Endothelial cell of umbilical vein (primary cell): ENCODE data around the gene RNF224. TPM values are rescaled to one million over a fixed set of nuclear protein-coding genes. Genes with fewer than 3 reads are reported as not detected.

Experiments
- BruUV-seq: library from RNA; stranded (reverse); fragments of 400-500 nt; replicated peaks from 2 replicates; lab custom pipeline; 2021; lab: Mats Ljungman, UMichigan
- CTCF ChIA-PET: fragments of 300-600, 350-600 bp; sonication (Branson Sonifier 250); formaldehyde crosslinking; loops from one replicate; lab custom pipeline; 2021; ENCODE audit warnings: antibody characterized with exemption, inconsistent platforms; lab: Charles Lee
- POLR2A ChIA-PET: fragments of 300-600, 350-600 bp; sonication (Branson Sonifier 250); formaldehyde crosslinking; loops from one replicate; lab custom pipeline; 2021; ENCODE audit warnings: antibody characterized with exemption, inconsistent platforms; lab: Charles Lee
- DNase-seq: peaks from one replicate; pipeline ENCODE4 v3.0.0-alpha.2; 2011; ENCODE audit warnings: low read depth, low spot score
- FAIRE-seq: peaks from 2 replicates; lab custom pipeline; 2011; peaks lifted over from hg19 to GRCh38; lab: Jason Lieb, UNC
- H2AFZ ChIP-seq: 2 replicates; pipeline ENCODE4 v1.6.0; 2012; ENCODE audit warnings: low read depth, low read length, control low read depth, inconsistent platforms
- H3K27ac ChIP-seq: 2 replicates; pipeline ENCODE4 v1.5.1; 2011; ENCODE audit warnings: low read depth, mild to moderate bottlenecking, control low read depth, low read length, moderate library complexity; ENCODE audit not compliant: insufficient read depth
- H3K27me3 ChIP-seq, 2 experiments: 2 replicates each; pipeline versions ENCODE4 v1.6.0 to v1.6.1; 2011; ENCODE audit warnings: low read length in 2 of 2, mixed read lengths in 1 of 2; ENCODE audit not compliant: control insufficient read depth in 2 of 2, insufficient read depth in 2 of 2
- H3K36me3 ChIP-seq, 2 experiments: 2 replicates in 1 of 2; 3 replicates in 1 of 2; pipeline ENCODE4 v1.5.1; 2011; ENCODE audit warnings: low read length in 2 of 2, mild to moderate bottlenecking in 1 of 2, moderate library complexity in 1 of 2; ENCODE audit not compliant: control insufficient read depth in 2 of 2, insufficient read depth in 2 of 2; ENCODE audit errors: extremely low read depth in 1 of 2
- H3K4me1 ChIP-seq: 3 replicates; pipeline ENCODE4 v1.5.1; 2011; ENCODE audit warnings: mild to moderate bottlenecking, low read length; ENCODE audit not compliant: control insufficient read depth, insufficient read depth; ENCODE audit errors: extremely low read depth
- H3K4me2 ChIP-seq: 2 replicates; pipeline ENCODE4 v1.6.1; 2011; ENCODE audit warnings: low read length, control low read depth, mixed read lengths; ENCODE audit not compliant: insufficient read depth
- H3K4me3 ChIP-seq, 3 experiments: fragments of 200-600 bp in 1 of 3; sonication (generic), shearing (Covaris generic) in 1 of 3; replicated peaks in 1 of 3; 2 replicates each; pipeline ENCODE4 v1.5.1; 2011 to 2016; ENCODE audit warnings: control low read depth in 3 of 3, low read length in 3 of 3, mild to moderate bottlenecking in 2 of 3, inconsistent platforms in 1 of 3, low read depth in 1 of 3, moderate library complexity in 1 of 3; ENCODE audit not compliant: insufficient read depth in 1 of 3
- H3K79me2 ChIP-seq: 2 replicates; pipeline ENCODE4 v1.6.0; 2012; ENCODE audit warnings: low read length, inconsistent platforms; ENCODE audit not compliant: control insufficient read depth, insufficient read depth
- H3K9ac ChIP-seq: replicated peaks from 2 replicates; pipeline ENCODE3; 2011; ENCODE audit warnings: low read length, control low read depth; ENCODE audit not compliant: insufficient read depth; ENCODE audit errors: extremely low read depth
- H3K9me1 ChIP-seq: replicated peaks from 3 replicates; pipeline ENCODE4 v1.6.0; 2011; ENCODE audit warnings: mild to moderate bottlenecking, low read length; ENCODE audit not compliant: control insufficient read depth, insufficient read depth; ENCODE audit errors: extremely low read depth
- H3K9me3 ChIP-seq: replicated peaks from 2 replicates; pipeline ENCODE4 v1.5.1; 2012; ENCODE audit warnings: low read length, inconsistent platforms; ENCODE audit not compliant: control insufficient read depth, insufficient read depth
- H4K20me1 ChIP-seq: replicated peaks from 2 replicates; pipeline ENCODE3; 2011; ENCODE audit warnings: mild to moderate bottlenecking, low read length; ENCODE audit not compliant: control insufficient read depth, insufficient read depth; ENCODE audit errors: extremely low read depth
- CTCF ChIP-seq, 2 donors: IDR thresholded peaks; 1 replicate in 1 of 2; 2 replicates in 1 of 2; pipeline ENCODE4 v1.5.1; 2011; ENCODE audit warnings: low read length in 2 of 2, mild to moderate bottlenecking in 2 of 2, moderate library complexity in 2 of 2, control low read depth in 1 of 2, inconsistent platforms in 1 of 2, low read depth in 1 of 2; ENCODE audit not compliant: insufficient read depth in 1 of 2; ENCODE audit errors: extremely low read depth in 1 of 2
- EZH2 ChIP-seq: IDR thresholded peaks from 2 replicates; pipeline ENCODE4 v1.6.1; 2012; ENCODE audit warnings: borderline replicate concordance, low read depth, mild to moderate bottlenecking, moderate library complexity, low read length, inconsistent platforms; ENCODE audit not compliant: severe bottlenecking
- FOS ChIP-seq: IDR thresholded peaks from 2 replicates; pipeline ENCODE4 v1.6.1; 2011; ENCODE audit warnings: mild to moderate bottlenecking, low read length, moderate library complexity, borderline replicate concordance; ENCODE audit not compliant: insufficient read depth
- GATA2 ChIP-seq: IDR thresholded peaks from 2 replicates; pipeline ENCODE4 v1.7.0; 2011; ENCODE audit warnings: low read depth, mild to moderate bottlenecking, moderate library complexity, mixed read lengths, low read length; ENCODE audit not compliant: insufficient read length, insufficient read depth
- JUN ChIP-seq: IDR thresholded peaks from 2 replicates; pipeline ENCODE4 v1.6.1; 2011; ENCODE audit warnings: borderline replicate concordance, low read depth; ENCODE audit not compliant: insufficient read length, insufficient read depth
- MYC ChIP-seq: IDR thresholded peaks from one replicate; pipeline ENCODE4 v1.6.1; 2011; ENCODE audit warnings: mild to moderate bottlenecking, low read depth, low read length
- POLR2A ChIP-seq: IDR thresholded peaks from 2 replicates; pipeline ENCODE4 v1.6.1; 2012; ENCODE audit warnings: low read depth, mild to moderate bottlenecking, control low read depth, low read length
- POLR2AphosphoS5 ChIP-seq: IDR thresholded peaks from 2 replicates; pipeline ENCODE4 v1.6.1; 2012; ENCODE audit warnings: low read depth, mild to moderate bottlenecking, control low read depth, low read length, moderate library complexity; ENCODE audit not compliant: insufficient read depth
- dilution Hi-C: fragments of 300-500 bp; cut with MboI; formaldehyde crosslinking; loops from one replicate; pipeline ENCODE4 v1.15.0; 2019; ENCODE audit warnings: low sequenced_read_pairs; ENCODE audit not compliant: extremely low pct_ligation_motif_present
- intact Hi-C: fragments of 100-400 bp; cut with micrococcal nuclease; formaldehyde crosslinking; loops from one replicate; pipeline ENCODE4 v1.10.0; 2022
- polyA plus RNA-seq, 4 experiments: library from polyadenylated mRNA; depleted of rRNA in 3 of 4; stranded (reverse) in 3 of 4; unstranded in 1 of 4; fragments of >200 nt; gene quantifications; 2 replicates each; pipeline versions ENCODE4 v1.2.1 to v1.2.3, GENCODE V29; 2011 to 2012; ENCODE audit warnings: missing spikeins in 1 of 4
- total RNA-seq: library from RNA; stranded (reverse); gene quantifications from 2 replicates; pipeline ENCODE4 v1.2.3, GENCODE V29; 2021
- TF ChIP-seq, protein P1 (sequence below): IDR thresholded peaks from 2 replicates; pipeline ENCODE4 v1.6.1; 2011; ENCODE audit not compliant: insufficient read depth, insufficient read length

Gene RNF224
- total and polyA plus RNA-seq, 2 donors (not counting 3 experiments of a cell fraction or from before 2014, with no cell fraction given), result not detected

- Histone ChIP-seq H3K9me1 (no peaks in the 10 kb centered on the region), H3K4me3 (peak overlapping the region; percentile 57 to 86 (median 64)), H3K36me3 (peaks cover 0 to 37% of the 10 kb centered on the region in 2 experiments), H3K79me2 (peaks cover 33% of the 10 kb centered on the region), H3K9me3 (no peaks in the 10 kb centered on the region), H3K27me3 (no peaks in the 10 kb centered on the region), H3K4me1 (peaks cover 17% of the 10 kb centered on the region), H3K4me2 (peak overlapping the region; percentile 62), H2AFZ (peak overlapping the region; percentile 73), H4K20me1 (no peaks in the 10 kb centered on the region), H3K9ac (peak overlapping the region; percentile 61), H3K27ac (no peak overlapping the region)
- dilution Hi-C loops, result no loop called here
- ChIA-PET CTCF (interaction anchor here (0.9 to 3.1 kb wide), 8 partner anchors 11 to 159 kb away, joined by 3 to 30 read pairs (median 4); partner anchors contain the start of gene RNF224), POLR2A (interaction anchor here (1.3 kb wide), 1 partner anchor 52 kb away, joined by 7 read pairs; no protein-coding TSS in a partner anchor)
- TF ChIP-seq FOS, result no peak
- TF ChIP-seq POLR2AphosphoS5, result no peak
- TF ChIP-seq GATA2, result no peak
- no peak for TF ChIP-seq CTCF (IDR thresholded peaks at IDR 0.05; ENCODE audit: extremely low read depth in 1 of 2, insufficient read depth in 1 of 2, low read depth in 1 of 2, low read length in 2 of 2)
- no peak for TF ChIP-seq EZH2
- TF ChIP-seq JUN, result no peak
- TF ChIP-seq, protein P1, sequence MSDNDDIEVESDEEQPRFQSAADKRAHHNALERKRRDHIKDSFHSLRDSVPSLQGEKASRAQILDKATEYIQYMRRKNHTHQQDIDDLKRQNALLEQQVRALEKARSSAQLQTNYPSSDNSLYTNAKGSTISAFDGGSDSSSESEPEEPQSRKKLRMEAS, result no peak
- no peak for TF ChIP-seq POLR2A
- no peak for TF ChIP-seq MYC
- no peak for DNase-seq
- intact Hi-C loops, result loop anchor here (2.0 kb wide), 1 partner anchor 17 kb away; the partner anchor contains the start of genes NDOR1 and TMEM203
- TSS peak; percentile 66 for BruUV-seq
- FAIRE-seq, result no peak
Observed at GRCh38 chr9:137188086-137188489, 39.2 kb upstream of the RNF224 start.
